GM13976 (cell line): ENCODE data around the gene CDHR1.

Experiments used
- DNase-seq: peaks from one replicate; pipeline ENCODE4 v3.0.0; 2012; ENCODE audit warnings: low spot score
- CTCF ChIP-seq: IDR thresholded peaks from 2 replicates; pipeline ENCODE4 v1.5.1; 2012; ENCODE audit warnings: borderline replicate concordance, mild to moderate bottlenecking; ENCODE audit not compliant: insufficient read depth; ENCODE audit errors: extremely low read depth, missing control alignments, control extremely low read depth
- in situ Hi-C: fragments of 300-500 bp; cut with MboI; formaldehyde crosslinking; loops from one replicate; pipeline ENCODE4 v1.12.0; 2022; ENCODE audit warnings: low sequenced_read_pairs, mixed read lengths, inconsistent platforms; ENCODE audit not compliant: unreplicated experiment

CDHR1 gene

GRCh38 chr10:84262190-84262956 lies 68.0 kb downstream of the CDHR1 start:
- TF ChIP-seq CTCF, result no peak
- no peak for DNase-seq
- in situ Hi-C loops, result loop anchor here (10.0 kb wide), 1 partner anchor 92 kb away; no protein-coding TSS in a partner anchor

GRCh38 chr10:84263716-84264115 lies 69.4 kb downstream of the CDHR1 start:
- no peak for TF ChIP-seq CTCF
- no peak for DNase-seq
- in situ Hi-C loops, result loop anchor here (10.0 kb wide), 1 partner anchor 91 kb away; no protein-coding TSS in a partner anchor

GRCh38 chr10:84264611-84265141 lies 70.3 kb downstream of the CDHR1 start:
- in situ Hi-C loops, result loop anchor here (5.0 to 10.0 kb wide), 2 partner anchors 90 to 278 kb away; no protein-coding TSS in a partner anchor

GRCh38 chr10:84265418-84265817 lies 71.1 kb downstream of the CDHR1 start:
- no peak for TF ChIP-seq CTCF
- in situ Hi-C loops, result loop anchor here (5.0 to 10.0 kb wide), 2 partner anchors 89 to 277 kb away; no protein-coding TSS in a partner anchor
- no peak for DNase-seq

More at GRCh38 chr10:84264611-84265141, 70.3 kb downstream of the CDHR1 start:
- DNase-seq, result peak; percentile 73
- peak; percentile 96 for TF ChIP-seq CTCF

- TF ChIP-seq CTCF, result peak; percentile 71
- peak; percentile 53 for DNase-seq
- in situ Hi-C loops, result loop anchor here (5.0 to 10.0 kb wide), 2 partner anchors 87 to 275 kb away; no protein-coding TSS in a partner anchor
Measured at GRCh38 chr10:84267503-84268126, 73.3 kb downstream of the CDHR1 start.

- in situ Hi-C loops, result loop anchor here (5.0 to 10.0 kb wide), 2 partner anchors 86 to 273 kb away; no protein-coding TSS in a partner anchor
- TF ChIP-seq CTCF, result no peak
Measured at GRCh38 chr10:84269162-84269561, 74.8 kb downstream of the CDHR1 start.

More at GRCh38 chr10:84269162-84269561, 74.8 kb downstream of the CDHR1 start:
- no peak for DNase-seq
